ENCODE results near the gene TRIM54. TPM values are rescaled to one million over a fixed set of nuclear protein-coding genes. Genes with fewer than 3 reads are reported as not detected.

The TRIM54 gene
- total RNA-seq, 1 donor = not detected

DNA sequence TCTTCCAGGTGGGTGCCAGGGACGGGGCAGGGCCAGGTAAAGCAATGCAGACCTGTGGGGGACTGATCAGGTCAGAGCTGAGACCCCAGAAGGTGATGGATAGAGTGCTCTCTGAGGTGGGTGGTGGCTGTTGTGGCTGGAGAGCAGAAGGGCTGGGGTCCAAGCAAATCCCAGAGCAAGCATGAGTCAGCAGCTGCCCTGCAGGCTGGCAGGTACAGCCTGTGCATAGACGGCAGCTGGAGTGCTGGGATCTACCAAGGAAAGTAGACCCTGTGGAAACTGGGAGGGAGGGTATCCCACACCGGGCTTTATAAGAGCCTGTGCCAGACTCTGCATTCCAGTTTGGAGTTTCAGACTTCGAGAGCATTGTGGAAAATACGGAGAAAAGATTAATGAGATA, 663 bp downstream of the TRIM54 start:
- no peak overlapping the region for H3K4me3 ChIP-seq (ENCODE audit: low read depth, low read length)
- TF ChIP-seq, protein P1, sequence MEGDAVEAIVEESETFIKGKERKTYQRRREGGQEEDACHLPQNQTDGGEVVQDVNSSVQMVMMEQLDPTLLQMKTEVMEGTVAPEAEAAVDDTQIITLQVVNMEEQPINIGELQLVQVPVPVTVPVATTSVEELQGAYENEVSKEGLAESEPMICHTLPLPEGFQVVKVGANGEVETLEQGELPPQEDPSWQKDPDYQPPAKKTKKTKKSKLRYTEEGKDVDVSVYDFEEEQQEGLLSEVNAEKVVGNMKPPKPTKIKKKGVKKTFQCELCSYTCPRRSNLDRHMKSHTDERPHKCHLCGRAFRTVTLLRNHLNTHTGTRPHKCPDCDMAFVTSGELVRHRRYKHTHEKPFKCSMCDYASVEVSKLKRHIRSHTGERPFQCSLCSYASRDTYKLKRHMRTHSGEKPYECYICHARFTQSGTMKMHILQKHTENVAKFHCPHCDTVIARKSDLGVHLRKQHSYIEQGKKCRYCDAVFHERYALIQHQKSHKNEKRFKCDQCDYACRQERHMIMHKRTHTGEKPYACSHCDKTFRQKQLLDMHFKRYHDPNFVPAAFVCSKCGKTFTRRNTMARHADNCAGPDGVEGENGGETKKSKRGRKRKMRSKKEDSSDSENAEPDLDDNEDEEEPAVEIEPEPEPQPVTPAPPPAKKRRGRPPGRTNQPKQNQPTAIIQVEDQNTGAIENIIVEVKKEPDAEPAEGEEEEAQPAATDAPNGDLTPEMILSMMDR (IDR thresholded peaks at IDR 0.05; ENCODE audit: insufficient read depth, low read depth, low read length) = no peak
- no peak for DNase-seq (ENCODE audit: low read depth)

DNA sequence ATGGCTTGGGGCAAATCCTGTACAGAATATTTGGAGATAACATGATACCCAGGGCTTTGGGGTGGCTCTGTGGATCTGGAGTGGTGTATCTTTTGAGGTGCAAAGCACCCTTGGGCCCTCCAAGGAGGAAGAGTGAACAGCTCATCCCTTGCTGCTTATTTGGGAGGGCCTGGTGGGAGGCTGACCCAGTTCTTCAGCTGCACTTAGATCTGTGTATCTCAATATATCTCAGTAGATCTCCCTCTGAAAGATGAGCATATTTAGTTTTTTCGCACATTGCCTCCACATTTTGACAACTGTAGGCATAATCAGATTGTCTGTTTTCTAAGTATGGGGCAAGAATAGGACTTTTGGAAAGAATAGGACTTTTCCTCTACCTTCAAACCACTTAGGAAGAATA, 2.8 kb downstream of the TRIM54 start:
- TF ChIP-seq, protein P1 (IDR thresholded peaks at IDR 0.05; ENCODE audit: insufficient read depth, low read depth, low read length) = no peak
- no peak overlapping the region for H3K4me3 ChIP-seq (ENCODE audit: low read depth, low read length)
- no peak for DNase-seq (ENCODE audit: low read depth)

DNA sequence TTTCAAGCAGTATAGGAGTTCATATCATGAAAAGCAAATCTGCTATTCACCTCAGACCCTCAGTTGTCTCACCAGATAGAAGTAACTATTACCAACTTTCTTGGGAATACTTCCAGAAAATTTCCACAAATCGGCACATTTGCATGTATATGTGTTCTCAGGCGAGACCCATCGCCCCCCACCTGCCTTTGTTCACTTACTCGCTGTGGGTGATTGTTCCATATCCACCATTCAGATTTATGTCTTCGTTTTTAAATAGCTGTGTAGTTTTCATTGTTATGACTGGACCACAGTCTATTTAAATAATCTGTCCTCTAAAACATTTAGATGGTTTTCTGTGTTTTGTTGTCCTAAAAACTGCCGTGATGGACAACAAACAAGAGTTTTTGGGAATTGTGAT, 3.3 kb downstream of the TRIM54 start:
- no peak for DNase-seq (ENCODE audit: low read depth)
- TF ChIP-seq, protein P1 (IDR thresholded peaks at IDR 0.05; ENCODE audit: insufficient read depth, low read depth, low read length) = no peak
- H3K4me3 ChIP-seq (ENCODE audit: low read depth, low read length) = no peak overlapping the region

DNA sequence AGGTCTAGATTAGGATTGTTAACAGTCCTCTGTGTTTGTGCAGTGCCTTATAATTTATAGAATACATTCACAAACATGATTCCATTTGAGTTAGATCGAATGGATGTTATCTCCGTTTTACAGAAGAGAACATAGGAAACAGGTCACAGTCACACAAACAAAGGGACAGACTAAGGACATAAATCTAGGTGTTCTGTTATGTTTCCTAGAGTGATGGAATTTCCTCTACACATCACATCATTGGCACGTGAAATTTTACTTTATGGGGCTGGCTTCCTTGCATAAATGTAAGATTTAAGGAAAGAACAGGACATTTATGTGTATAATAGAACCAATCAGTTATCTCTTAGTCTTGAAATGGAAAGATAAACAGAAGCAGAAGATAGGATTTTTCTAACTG, 6.4 kb downstream of the TRIM54 start:
- TF ChIP-seq, protein P1 (IDR thresholded peaks at IDR 0.05; ENCODE audit: insufficient read depth, low read depth, low read length) = no peak
- no peak for DNase-seq (ENCODE audit: low read depth)
- H3K4me3 ChIP-seq (ENCODE audit: low read depth, low read length) = no peak overlapping the region

DNA sequence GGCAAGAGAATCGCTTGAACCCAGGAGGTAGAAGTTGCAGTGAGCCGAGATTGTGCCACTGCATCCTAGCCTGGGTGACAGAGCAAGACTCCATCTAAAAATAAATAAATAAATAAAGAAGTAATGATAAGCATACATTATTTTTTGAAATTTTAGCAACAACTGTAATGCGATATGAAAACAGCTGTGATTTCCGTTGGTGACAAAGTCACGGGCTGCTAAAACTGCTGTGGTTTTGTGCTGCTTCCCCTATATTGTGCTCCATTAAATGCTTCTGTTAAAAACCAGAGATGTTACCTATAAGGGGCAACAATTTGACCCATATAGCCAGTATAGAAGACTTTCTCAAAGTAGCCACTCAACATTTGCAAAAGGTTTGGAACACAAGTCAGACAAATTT, 8.3 kb downstream of the TRIM54 start:
- TF ChIP-seq, protein P1 (IDR thresholded peaks at IDR 0.05; ENCODE audit: insufficient read depth, low read depth, low read length) = no peak
- DNase-seq (ENCODE audit: low read depth) = no peak
- H3K4me3 ChIP-seq (ENCODE audit: low read depth, low read length) = no peak overlapping the region

DNA sequence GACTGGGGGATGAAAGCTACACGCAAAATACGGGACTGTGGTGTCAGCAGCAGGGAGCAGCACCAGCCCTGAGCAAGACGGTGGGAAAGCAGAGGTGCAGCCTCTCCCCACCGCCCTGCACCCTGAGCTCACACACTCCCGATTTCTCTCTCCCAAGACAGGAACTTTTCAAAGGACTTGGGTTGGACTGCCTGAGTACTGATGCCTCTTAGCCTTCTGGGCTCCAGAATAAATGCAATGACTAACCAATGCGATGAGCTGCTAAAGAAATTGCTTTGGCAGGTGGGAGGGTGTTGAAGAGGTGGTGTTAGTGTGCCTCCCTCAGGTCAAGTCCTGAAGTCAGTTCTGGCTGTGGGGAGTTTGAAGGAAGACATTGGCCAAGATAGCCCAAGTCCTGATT, 9.6 kb downstream of the TRIM54 start:
- TF ChIP-seq, protein P1 (IDR thresholded peaks at IDR 0.05; ENCODE audit: insufficient read depth, low read depth, low read length) = no peak
- DNase-seq (ENCODE audit: low read depth) = no peak
- no peak overlapping the region for H3K4me3 ChIP-seq (ENCODE audit: low read depth, low read length)

DNA sequence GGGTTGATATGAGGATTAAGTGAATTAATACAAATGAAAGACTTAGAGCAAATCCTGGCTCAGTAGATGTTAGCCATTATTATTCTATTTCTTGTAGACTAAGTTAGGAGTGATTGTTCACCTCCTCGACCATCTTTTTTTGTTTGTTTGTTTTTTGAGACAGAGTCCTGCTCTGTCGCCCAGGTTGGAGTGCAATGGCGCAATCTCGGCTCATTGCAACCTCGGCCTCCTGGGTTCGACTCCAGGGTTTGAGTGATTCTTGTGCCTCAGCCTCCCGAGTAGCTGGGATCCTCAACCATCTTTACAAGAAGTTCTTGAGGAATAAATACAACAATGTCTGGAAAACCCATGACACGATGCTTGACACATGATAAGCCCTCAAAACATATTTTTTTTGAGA, 12.7 kb downstream of the TRIM54 start:
- TF ChIP-seq, protein P1 (IDR thresholded peaks at IDR 0.05; ENCODE audit: insufficient read depth, low read depth, low read length) = no peak
- H3K4me3 ChIP-seq (ENCODE audit: low read depth, low read length) = no peak overlapping the region
- DNase-seq (ENCODE audit: low read depth) = no peak

Data from fibroblast of villous mesenchyme (primary cell).